ENCODE results near the gene CSTF2. TPM values are rescaled to one million over a fixed set of nuclear protein-coding genes. Genes with fewer than 3 reads are reported as not detected.

The CSTF2 gene
- total and polyA plus RNA-seq, 10 of the 15 experiments (the other 5 are each of a cell fraction or from before 2014, with no cell fraction given), result 7.7 to 66.6 (median 35.8) TPM

- TF ChIP-seq E2F8 (IDR thresholded peaks at IDR 0.05; ENCODE audit: low read depth, partially characterized antibody) (no peak), TAF1 (IDR thresholded peaks at IDR 0.05; ENCODE audit: borderline replicate concordance, low read depth, low read length) (peak; percentile 71; the same call in 1 of the 2 replicates), SIN3A (IDR thresholded peaks at IDR 0.05; ENCODE audit: low read depth, low read length) (0 out of 2 replicates have a peak, but pooled peaks have one; percentile 40), NFIC (IDR thresholded peaks at IDR 0.05; ENCODE audit: low read depth, low read length) (no peak), EED (IDR thresholded peaks at IDR 0.05; ENCODE audit: low read depth) (no peak), MTA2 (IDR thresholded peaks at IDR 0.05; ENCODE audit: low read depth) (no peak), RELB (IDR thresholded peaks at IDR 0.05; ENCODE audit: low read depth) (peak; percentile 88), JUNB (IDR thresholded peaks at IDR 0.05) (no peak), ASH2L (IDR thresholded peaks at IDR 0.05; ENCODE audit: borderline replicate concordance, low read depth) (no peak), MAX (IDR thresholded peaks at IDR 0.05; ENCODE audit: low read depth, low read length) (no peak), POLR2AphosphoS2 (IDR thresholded peaks at IDR 0.05; ENCODE audit: low read depth, low read length) (peak; percentile 51; the same call in 1 of the 2 replicates), BMI1 (IDR thresholded peaks at IDR 0.05; ENCODE audit: borderline replicate concordance) (peak; percentile 68), FOS (IDR thresholded peaks at IDR 0.05; ENCODE audit: borderline replicate concordance, extremely low read depth, insufficient read length) (no peak), SPI1 (IDR thresholded peaks at IDR 0.05; ENCODE audit: borderline replicate concordance, insufficient read depth, low read depth, low read length) (peak; percentile 11; the same call in 1 of the 2 replicates), FOXM1 (IDR thresholded peaks at IDR 0.05; ENCODE audit: low read depth, low read length) (no peak), SMAD5 (IDR thresholded peaks at IDR 0.05; ENCODE audit: low read depth) (peak; percentile 63; the same call in 1 of the 2 replicates), EGR1 (IDR thresholded peaks at IDR 0.05; ENCODE audit: borderline replicate concordance in 1 of 2, low read depth in 2 of 2, low read length in 2 of 2) (peak in 1 of 2 experiments; percentile 34; a peak in 1 of 3 replicates), GATAD2B (conservative IDR thresholded peaks at IDR 0.05; ENCODE audit: low read depth) (0 out of 2 replicates have a peak, but pooled peaks have one; percentile 37), MYB (IDR thresholded peaks at IDR 0.05; ENCODE audit: borderline replicate concordance, low read depth, low read length) (no peak), YY1 (IDR thresholded peaks at IDR 0.05; ENCODE audit: low read depth, low read length) (peak; percentile 94)
- TF ChIP-seq, protein P1, sequence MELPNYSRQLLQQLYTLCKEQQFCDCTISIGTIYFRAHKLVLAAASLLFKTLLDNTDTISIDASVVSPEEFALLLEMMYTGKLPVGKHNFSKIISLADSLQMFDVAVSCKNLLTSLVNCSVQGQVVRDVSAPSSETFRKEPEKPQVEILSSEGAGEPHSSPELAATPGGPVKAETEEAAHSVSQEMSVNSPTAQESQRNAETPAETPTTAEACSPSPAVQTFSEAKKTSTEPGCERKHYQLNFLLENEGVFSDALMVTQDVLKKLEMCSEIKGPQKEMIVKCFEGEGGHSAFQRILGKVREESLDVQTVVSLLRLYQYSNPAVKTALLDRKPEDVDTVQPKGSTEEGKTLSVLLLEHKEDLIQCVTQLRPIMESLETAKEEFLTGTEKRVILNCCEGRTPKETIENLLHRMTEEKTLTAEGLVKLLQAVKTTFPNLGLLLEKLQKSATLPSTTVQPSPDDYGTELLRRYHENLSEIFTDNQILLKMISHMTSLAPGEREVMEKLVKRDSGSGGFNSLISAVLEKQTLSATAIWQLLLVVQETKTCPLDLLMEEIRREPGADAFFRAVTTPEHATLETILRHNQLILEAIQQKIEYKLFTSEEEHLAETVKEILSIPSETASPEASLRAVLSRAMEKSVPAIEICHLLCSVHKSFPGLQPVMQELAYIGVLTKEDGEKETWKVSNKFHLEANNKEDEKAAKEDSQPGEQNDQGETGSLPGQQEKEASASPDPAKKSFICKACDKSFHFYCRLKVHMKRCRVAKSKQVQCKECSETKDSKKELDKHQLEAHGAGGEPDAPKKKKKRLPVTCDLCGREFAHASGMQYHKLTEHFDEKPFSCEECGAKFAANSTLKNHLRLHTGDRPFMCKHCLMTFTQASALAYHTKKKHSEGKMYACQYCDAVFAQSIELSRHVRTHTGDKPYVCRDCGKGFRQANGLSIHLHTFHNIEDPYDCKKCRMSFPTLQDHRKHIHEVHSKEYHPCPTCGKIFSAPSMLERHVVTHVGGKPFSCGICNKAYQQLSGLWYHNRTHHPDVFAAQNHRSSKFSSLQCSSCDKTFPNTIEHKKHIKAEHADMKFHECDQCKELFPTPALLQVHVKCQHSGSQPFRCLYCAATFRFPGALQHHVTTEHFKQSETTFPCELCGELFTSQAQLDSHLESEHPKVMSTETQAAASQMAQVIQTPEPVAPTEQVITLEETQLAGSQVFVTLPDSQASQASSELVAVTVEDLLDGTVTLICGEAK (IDR thresholded peaks at IDR 0.05; ENCODE audit: borderline replicate concordance), result peak; percentile 92
These were observed at the start of gene CSTF2 (continued) for GRCh38 chrX:100819837-100820666.
